Endothelial cell of umbilical vein (primary cell): ENCODE measurements around the gene APP. TPM values are rescaled to one million over a fixed set of nuclear protein-coding genes. Genes with fewer than 3 reads are reported as not detected.

Experiments used
- BruUV-seq: library from RNA; stranded (reverse); fragments of 400-500 nt; replicated peaks from 2 replicates; lab custom pipeline; 2021; lab: Mats Ljungman, UMichigan
- CTCF ChIA-PET: fragments of 300-600, 350-600 bp; sonication (Branson Sonifier 250); formaldehyde crosslinking; loops from one replicate; lab custom pipeline; 2021; ENCODE audit warnings: antibody characterized with exemption, inconsistent platforms; lab: Charles Lee
- POLR2A ChIA-PET: fragments of 300-600, 350-600 bp; sonication (Branson Sonifier 250); formaldehyde crosslinking; loops from one replicate; lab custom pipeline; 2021; ENCODE audit warnings: antibody characterized with exemption, inconsistent platforms; lab: Charles Lee
- DNase-seq: peaks from one replicate; pipeline ENCODE4 v3.0.0-alpha.2; 2011; ENCODE audit warnings: low read depth, low spot score
- FAIRE-seq: peaks from 2 replicates; lab custom pipeline; 2011; peaks lifted over from hg19 to GRCh38; lab: Jason Lieb, UNC
- H2AFZ ChIP-seq: 2 replicates; pipeline ENCODE4 v1.6.0; 2012; ENCODE audit warnings: low read depth, low read length, control low read depth, inconsistent platforms
- H3K27ac ChIP-seq: 2 replicates; pipeline ENCODE4 v1.5.1; 2011; ENCODE audit warnings: low read depth, mild to moderate bottlenecking, control low read depth, low read length, moderate library complexity; ENCODE audit not compliant: insufficient read depth
- H3K27me3 ChIP-seq, 2 experiments: 2 replicates each; pipeline versions ENCODE4 v1.6.0 to v1.6.1; 2011; ENCODE audit warnings: low read length in 2 of 2, mixed read lengths in 1 of 2; ENCODE audit not compliant: control insufficient read depth in 2 of 2, insufficient read depth in 2 of 2
- H3K36me3 ChIP-seq, 2 experiments: 2 replicates in 1 of 2; 3 replicates in 1 of 2; pipeline ENCODE4 v1.5.1; 2011; ENCODE audit warnings: low read length in 2 of 2, mild to moderate bottlenecking in 1 of 2, moderate library complexity in 1 of 2; ENCODE audit not compliant: control insufficient read depth in 2 of 2, insufficient read depth in 2 of 2; ENCODE audit errors: extremely low read depth in 1 of 2
- H3K4me1 ChIP-seq: 3 replicates; pipeline ENCODE4 v1.5.1; 2011; ENCODE audit warnings: mild to moderate bottlenecking, low read length; ENCODE audit not compliant: control insufficient read depth, insufficient read depth; ENCODE audit errors: extremely low read depth
- H3K4me2 ChIP-seq: 2 replicates; pipeline ENCODE4 v1.6.1; 2011; ENCODE audit warnings: low read length, control low read depth, mixed read lengths; ENCODE audit not compliant: insufficient read depth
- H3K4me3 ChIP-seq, 3 experiments: fragments of 200-600 bp in 1 of 3; sonication (generic), shearing (Covaris generic) in 1 of 3; replicated peaks in 1 of 3; 2 replicates each; pipeline ENCODE4 v1.5.1; 2011 to 2016; ENCODE audit warnings: control low read depth in 3 of 3, low read length in 3 of 3, mild to moderate bottlenecking in 2 of 3, inconsistent platforms in 1 of 3, low read depth in 1 of 3, moderate library complexity in 1 of 3; ENCODE audit not compliant: insufficient read depth in 1 of 3
- H3K79me2 ChIP-seq: 2 replicates; pipeline ENCODE4 v1.6.0; 2012; ENCODE audit warnings: low read length, inconsistent platforms; ENCODE audit not compliant: control insufficient read depth, insufficient read depth
- H3K9ac ChIP-seq: replicated peaks from 2 replicates; pipeline ENCODE3; 2011; ENCODE audit warnings: low read length, control low read depth; ENCODE audit not compliant: insufficient read depth; ENCODE audit errors: extremely low read depth
- H3K9me1 ChIP-seq: replicated peaks from 3 replicates; pipeline ENCODE4 v1.6.0; 2011; ENCODE audit warnings: mild to moderate bottlenecking, low read length; ENCODE audit not compliant: control insufficient read depth, insufficient read depth; ENCODE audit errors: extremely low read depth
- H3K9me3 ChIP-seq: replicated peaks from 2 replicates; pipeline ENCODE4 v1.5.1; 2012; ENCODE audit warnings: low read length, inconsistent platforms; ENCODE audit not compliant: control insufficient read depth, insufficient read depth
- H4K20me1 ChIP-seq: replicated peaks from 2 replicates; pipeline ENCODE3; 2011; ENCODE audit warnings: mild to moderate bottlenecking, low read length; ENCODE audit not compliant: control insufficient read depth, insufficient read depth; ENCODE audit errors: extremely low read depth
- EZH2 ChIP-seq: IDR thresholded peaks from 2 replicates; pipeline ENCODE4 v1.6.1; 2012; ENCODE audit warnings: borderline replicate concordance, low read depth, mild to moderate bottlenecking, moderate library complexity, low read length, inconsistent platforms; ENCODE audit not compliant: severe bottlenecking
- FOS ChIP-seq: IDR thresholded peaks from 2 replicates; pipeline ENCODE4 v1.6.1; 2011; ENCODE audit warnings: mild to moderate bottlenecking, low read length, moderate library complexity, borderline replicate concordance; ENCODE audit not compliant: insufficient read depth
- GATA2 ChIP-seq: IDR thresholded peaks from 2 replicates; pipeline ENCODE4 v1.7.0; 2011; ENCODE audit warnings: low read depth, mild to moderate bottlenecking, moderate library complexity, mixed read lengths, low read length; ENCODE audit not compliant: insufficient read length, insufficient read depth
- JUN ChIP-seq: IDR thresholded peaks from 2 replicates; pipeline ENCODE4 v1.6.1; 2011; ENCODE audit warnings: borderline replicate concordance, low read depth; ENCODE audit not compliant: insufficient read length, insufficient read depth
- MYC ChIP-seq: IDR thresholded peaks from one replicate; pipeline ENCODE4 v1.6.1; 2011; ENCODE audit warnings: mild to moderate bottlenecking, low read depth, low read length
- POLR2A ChIP-seq: IDR thresholded peaks from 2 replicates; pipeline ENCODE4 v1.6.1; 2012; ENCODE audit warnings: low read depth, mild to moderate bottlenecking, control low read depth, low read length
- POLR2AphosphoS5 ChIP-seq: IDR thresholded peaks from 2 replicates; pipeline ENCODE4 v1.6.1; 2012; ENCODE audit warnings: low read depth, mild to moderate bottlenecking, control low read depth, low read length, moderate library complexity; ENCODE audit not compliant: insufficient read depth
- dilution Hi-C: fragments of 300-500 bp; cut with MboI; formaldehyde crosslinking; loops from one replicate; pipeline ENCODE4 v1.15.0; 2019; ENCODE audit warnings: low sequenced_read_pairs; ENCODE audit not compliant: extremely low pct_ligation_motif_present
- intact Hi-C: fragments of 100-400 bp; cut with micrococcal nuclease; formaldehyde crosslinking; loops from one replicate; pipeline ENCODE4 v1.10.0; 2022
- polyA plus RNA-seq, 4 experiments: library from polyadenylated mRNA; depleted of rRNA in 3 of 4; stranded (reverse) in 3 of 4; unstranded in 1 of 4; fragments of >200 nt; gene quantifications; 2 replicates each; pipeline versions ENCODE4 v1.2.1 to v1.2.3, GENCODE V29; 2011 to 2012; ENCODE audit warnings: missing spikeins in 1 of 4
- total RNA-seq: library from RNA; stranded (reverse); gene quantifications from 2 replicates; pipeline ENCODE4 v1.2.3, GENCODE V29; 2021

Gene APP
- total and polyA plus RNA-seq, 2 donors (not counting 3 experiments of a cell fraction or from before 2014, with no cell fraction given), result 914 to 928 TPM

- no peak for TF ChIP-seq GATA2
- no peak for TF ChIP-seq EZH2
- TF ChIP-seq POLR2AphosphoS5, result no peak
- no peak for TF ChIP-seq JUN
- no peak for TF ChIP-seq MYC
- H4K20me1 ChIP-seq, result no peaks in the 10 kb centered on the region
- intact Hi-C loops (no loop called here), dilution Hi-C loops (loop anchor here (25.0 kb wide), 1 partner anchor 274 kb away; the partner anchor contains the start of gene APP)
- no peaks in the 10 kb centered on the region for H3K9me3 ChIP-seq
- FAIRE-seq (no peak), DNase-seq (no peak)
- CTCF ChIA-PET, result interaction anchor here (1.0 to 1.4 kb wide), 2 partner anchors 280 to 282 kb away, joined by 3 to 6 read pairs; no protein-coding TSS in a partner anchor
- no peak overlapping the region for H3K9ac ChIP-seq
- peaks cover 31% of the 10 kb centered on the region for H3K4me1 ChIP-seq
- H3K4me3 ChIP-seq, result no peak overlapping the region
- H3K4me2 ChIP-seq, result no peak overlapping the region
- H3K27ac ChIP-seq, result no peak overlapping the region
- POLR2A ChIA-PET, result interaction anchor here (0.6 kb wide), 1 partner anchor 13 kb away, joined by 3 read pairs; no protein-coding TSS in a partner anchor
- H3K36me3 ChIP-seq, result peaks cover 10 to 11% of the 10 kb centered on the region in 2 experiments
- BruUV-seq, result no TSS peak
- H3K79me2 ChIP-seq, result peaks cover 14% of the 10 kb centered on the region
- no peaks in the 10 kb centered on the region for H3K27me3 ChIP-seq
- no peak overlapping the region for H2AFZ ChIP-seq
- no peaks in the 10 kb centered on the region for H3K9me1 ChIP-seq
These were observed 281.9 kb downstream of the APP start for GRCh38 chr21:25888711-25889110.

GRCh38 chr21:25887646-25888306 lies 282.8 kb downstream of the APP start:
- ChIA-PET POLR2A (interaction anchor here (0.6 kb wide), 1 partner anchor 14 kb away, joined by 3 read pairs; no protein-coding TSS in a partner anchor), CTCF (interaction anchor here (0.8 to 3.9 kb wide), 4 partner anchors 8 to 283 kb away, joined by 3 to 21 read pairs (median 7); partner anchors contain the start of gene APP)
- FAIRE-seq (no peak), DNase-seq (no peak)
- Histone ChIP-seq H3K27me3 (no peaks in the 10 kb centered on the region), H3K9me3 (no peaks in the 10 kb centered on the region), H3K36me3 (peaks cover 10 to 11% of the 10 kb centered on the region in 2 experiments), H3K4me3 (no peak overlapping the region), H4K20me1 (no peaks in the 10 kb centered on the region), H3K79me2 (peaks cover 11% of the 10 kb centered on the region), H3K4me2 (no peak overlapping the region), H3K4me1 (peaks cover 31% of the 10 kb centered on the region), H2AFZ (no peak overlapping the region), H3K9me1 (no peaks in the 10 kb centered on the region), H3K9ac (no peak overlapping the region), H3K27ac (no peak overlapping the region)
- intact Hi-C loops (no loop called here), dilution Hi-C loops (loop anchor here (25.0 kb wide), 1 partner anchor 275 kb away; the partner anchor contains the start of gene APP)
- no TSS peak for BruUV-seq
- TF ChIP-seq FOS, result no peak
- no peak for TF ChIP-seq POLR2A
